MM.1S (cell line): Measurements from ENCODE around the gene PVRIG.

Experiments
- EZH2 ChIP-seq: fragments of 300-600 bp; sonication (generic); optimal IDR thresholded peaks from 2 replicates; pipeline ENCODE3; 2017; ENCODE audit warnings: low read depth, mild to moderate bottlenecking, antibody characterized with exemption, low read length, mixed read lengths
- EZH2phosphoT487 ChIP-seq: fragments of 300-600 bp; sonication (generic); IDR thresholded peaks from 2 replicates; pipeline ENCODE4 v1.6.1; 2018; ENCODE audit warnings: antibody characterized with exemption, low read length
- TF ChIP-seq, protein P1 (sequence below): fragments of 300-600 bp; sonication (generic); IDR thresholded peaks from 2 replicates; pipeline ENCODE4 v1.5.1; 2016; ENCODE audit warnings: antibody characterized with exemption, low read length, mixed read lengths

DNA sequence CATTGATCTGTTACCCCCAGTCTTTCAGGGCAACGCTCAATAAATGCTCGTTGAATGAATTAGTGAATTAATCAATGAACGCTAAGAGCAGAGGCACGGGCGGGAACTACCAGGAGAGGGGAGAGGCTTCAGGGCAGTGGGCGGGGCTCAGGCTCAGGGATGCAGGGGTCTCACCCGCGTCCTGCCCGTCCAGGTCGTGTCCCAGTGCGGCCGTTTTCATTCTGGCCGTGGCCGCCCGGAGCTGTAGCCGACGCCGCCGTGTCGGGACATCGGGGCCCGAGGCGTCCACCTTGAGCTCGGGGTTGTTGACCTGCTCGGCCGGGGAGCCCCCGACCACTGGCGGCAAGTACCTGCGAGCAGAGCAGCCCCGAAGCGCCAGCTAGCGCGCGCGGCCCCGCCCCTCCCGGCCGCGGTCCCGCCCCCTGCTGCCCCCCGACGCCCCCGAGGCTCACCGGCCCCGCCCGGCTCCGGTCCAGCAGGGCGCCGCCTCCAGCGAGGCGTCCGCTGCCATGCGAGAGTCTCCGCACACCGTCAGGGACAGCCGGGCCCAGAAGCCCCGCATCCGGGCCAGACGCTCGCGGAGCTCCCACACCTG, 48.6 kb upstream of the PVRIG start:
- TF ChIP-seq, protein P1, sequence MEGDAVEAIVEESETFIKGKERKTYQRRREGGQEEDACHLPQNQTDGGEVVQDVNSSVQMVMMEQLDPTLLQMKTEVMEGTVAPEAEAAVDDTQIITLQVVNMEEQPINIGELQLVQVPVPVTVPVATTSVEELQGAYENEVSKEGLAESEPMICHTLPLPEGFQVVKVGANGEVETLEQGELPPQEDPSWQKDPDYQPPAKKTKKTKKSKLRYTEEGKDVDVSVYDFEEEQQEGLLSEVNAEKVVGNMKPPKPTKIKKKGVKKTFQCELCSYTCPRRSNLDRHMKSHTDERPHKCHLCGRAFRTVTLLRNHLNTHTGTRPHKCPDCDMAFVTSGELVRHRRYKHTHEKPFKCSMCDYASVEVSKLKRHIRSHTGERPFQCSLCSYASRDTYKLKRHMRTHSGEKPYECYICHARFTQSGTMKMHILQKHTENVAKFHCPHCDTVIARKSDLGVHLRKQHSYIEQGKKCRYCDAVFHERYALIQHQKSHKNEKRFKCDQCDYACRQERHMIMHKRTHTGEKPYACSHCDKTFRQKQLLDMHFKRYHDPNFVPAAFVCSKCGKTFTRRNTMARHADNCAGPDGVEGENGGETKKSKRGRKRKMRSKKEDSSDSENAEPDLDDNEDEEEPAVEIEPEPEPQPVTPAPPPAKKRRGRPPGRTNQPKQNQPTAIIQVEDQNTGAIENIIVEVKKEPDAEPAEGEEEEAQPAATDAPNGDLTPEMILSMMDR: no peak
- no peak for TF ChIP-seq EZH2
- no peak for TF ChIP-seq EZH2phosphoT487
